ENCODE data around the gene ULBP1. TPM values are rescaled to one million over a fixed set of nuclear protein-coding genes. Genes with fewer than 3 reads are reported as not detected.
"Not testable (repeated sequence)": the region's sequence is repeated elsewhere in the genome, so short reads cannot be mapped to it uniquely, and the experiment has no call there.

Gene ULBP1
- total RNA-seq, 1 donor from 2014 or later: 1.6 TPM

- not testable (repeated sequence) for FAIRE-seq
These were observed 4.3 kb downstream of the ULBP1 start for GRCh38 chr6:149967999-149968398.

GRCh38 chr6:149968909-149969308 lies 5.2 kb downstream of the ULBP1 start:
- DNase-seq (ENCODE audit: low spot score in 2 of 2); FAIRE-seq: not testable (repeated sequence)

More at GRCh38 chr6:149967999-149968398, 4.3 kb downstream of the ULBP1 start:
- not testable (repeated sequence) for DNase-seq (ENCODE audit: low spot score in 2 of 2)

- DNase-seq (ENCODE audit: low spot score in 2 of 2) (no peak), FAIRE-seq (no peak)
These were observed 5.9 kb downstream of the ULBP1 start for GRCh38 chr6:149969635-149970034.

- DNase-seq (ENCODE audit: low spot score in 2 of 2); FAIRE-seq: not testable (repeated sequence)
These were observed 10.7 kb downstream of the ULBP1 start for GRCh38 chr6:149974394-149974793.

GRCh38 chr6:149974825-149975224 lies 11.1 kb downstream of the ULBP1 start:
- FAIRE-seq (no peak), DNase-seq (ENCODE audit: low spot score in 2 of 2) (no peak)

GRCh38 chr6:149975400-149975799 lies 11.7 kb downstream of the ULBP1 start:
- DNase-seq (ENCODE audit: low spot score in 2 of 2): no peak
- no peak for FAIRE-seq

GRCh38 chr6:149977221-149977620 lies 13.5 kb downstream of the ULBP1 start:
- DNase-seq (ENCODE audit: low spot score in 2 of 2) (no peak), FAIRE-seq (no peak)

- FAIRE-seq: no peak
- DNase-seq (ENCODE audit: low spot score in 2 of 2): no peak
These were observed 14.9 kb downstream of the ULBP1 start for GRCh38 chr6:149978610-149979009.

- FAIRE-seq: no peak
These were observed 15.6 kb downstream of the ULBP1 start for GRCh38 chr6:149979293-149979692.

GRCh38 chr6:149983145-149983544 lies 19.4 kb downstream of the ULBP1 start:
- DNase-seq (ENCODE audit: low spot score in 2 of 2) (no peak), FAIRE-seq (no peak)

More at GRCh38 chr6:149979293-149979692, 15.6 kb downstream of the ULBP1 start:
- no peak for DNase-seq (ENCODE audit: low spot score in 2 of 2)

- FAIRE-seq (no peak), DNase-seq (ENCODE audit: low spot score in 2 of 2) (no peak)
These were observed 21.0 kb downstream of the ULBP1 start for GRCh38 chr6:149984773-149985172.

- FAIRE-seq: no peak
These were observed 21.8 kb downstream of the ULBP1 start for GRCh38 chr6:149985481-149985937.

GRCh38 chr6:149987602-149988107 lies 23.9 kb downstream of the ULBP1 start:
- no peak for FAIRE-seq
- no peak for DNase-seq (ENCODE audit: low spot score in 2 of 2)

More at GRCh38 chr6:149985481-149985937, 21.8 kb downstream of the ULBP1 start:
- no peak for DNase-seq (ENCODE audit: low spot score in 2 of 2)

GRCh38 chr6:149988550-149989346 lies 25.0 kb downstream of the ULBP1 start:
- DNase-seq (ENCODE audit: low spot score in 2 of 2): no peak
- no peak for FAIRE-seq

- FAIRE-seq (no peak), DNase-seq (ENCODE audit: low spot score in 2 of 2) (no peak)
These were observed 26.5 kb downstream of the ULBP1 start for GRCh38 chr6:149990212-149990660.

- FAIRE-seq (no peak), DNase-seq (ENCODE audit: low spot score in 2 of 2) (peak in 1 of 2 donors; percentile 26)
These were observed 27.1 kb downstream of the ULBP1 start for GRCh38 chr6:149990661-149991471.

GRCh38 chr6:149991472-149991795 lies 27.7 kb downstream of the ULBP1 start:
- DNase-seq (ENCODE audit: low spot score in 2 of 2); FAIRE-seq: not testable (repeated sequence)

GRCh38 chr6:149991838-149992237 lies 28.1 kb downstream of the ULBP1 start:
- no peak for FAIRE-seq

GRCh38 chr6:149995235-149995750 lies 31.6 kb downstream of the ULBP1 start:
- FAIRE-seq: no peak
- no peak for DNase-seq (ENCODE audit: low spot score in 2 of 2)

More at GRCh38 chr6:149991838-149992237, 28.1 kb downstream of the ULBP1 start:
- no peak for DNase-seq (ENCODE audit: low spot score in 2 of 2)

GRCh38 chr6:149995971-149996370 lies 32.2 kb downstream of the ULBP1 start:
- no peak for DNase-seq (ENCODE audit: low spot score in 2 of 2)
- FAIRE-seq: no peak

- no peak for FAIRE-seq
- no peak for DNase-seq (ENCODE audit: low spot score in 2 of 2)
These were observed 35.9 kb downstream of the ULBP1 start for GRCh38 chr6:149999636-150000035.
